Lower leg skin (tissue), 4 donors: ENCODE measurements around the gene FGF12. TPM values are rescaled to one million over a fixed set of nuclear protein-coding genes. Genes with fewer than 3 reads are reported as not detected.

Source experiments
- DNase-seq, 2 donors: peaks; one replicate each; pipeline ENCODE4 v3.0.0-alpha.2; 2019; ENCODE audit warnings: low spot score in 2 of 2
- H3K4me3 ChIP-seq: fragments of 200-600 bp; sonication (generic); 2 replicates; pipeline ENCODE4 v1.5.1; 2017; ENCODE audit warnings: mild to moderate bottlenecking, low read depth; ENCODE audit not compliant: poor library complexity, severe bottlenecking
- POLR2A ChIP-seq, 2 donors: fragments of 450-650 bp; IDR thresholded peaks; one replicate each; pipeline ENCODE4 v1.6.1; 2016 to 2017; ENCODE audit warnings: antibody characterized with exemption in 2 of 2, mild to moderate bottlenecking in 1 of 2, moderate library complexity in 1 of 2
- WGBS, 2 donors: methylation state at CpG; one replicate each; pipeline ENCODE4 v1.1.5; 2018; 5-methylcytosine and 5-hydroxymethylcytosine counted together
- intact Hi-C: fragments of 100-400 bp; cut with DNase I; formaldehyde crosslinking; loops from one replicate; pipeline ENCODE4 v1.15.0; 2023; ENCODE audit warnings: low total_unique reads
- total RNA-seq, 4 donors: library from RNA; depleted of rRNA; stranded (reverse); fragments of >200 nt; gene quantifications; one replicate each; pipeline ENCODE4 v1.1.0, GENCODE V29; 2016
- TF ChIP-seq, protein P1 (sequence below), 3 donors: fragments of 450-650 bp; IDR thresholded peaks; one replicate each; pipeline ENCODE4 v1.5.1; 2016; ENCODE audit warnings: antibody characterized with exemption in 3 of 3, mild to moderate bottlenecking in 3 of 3, moderate library complexity in 2 of 3

Gene FGF12
- total RNA-seq, 4 donors from 2014 or later: 0.05 to 0.45 (median 0.19) TPM; not detected in 1

- TF ChIP-seq POLR2A (IDR thresholded peaks at IDR 0.05): no peak
- TF ChIP-seq, protein P1, sequence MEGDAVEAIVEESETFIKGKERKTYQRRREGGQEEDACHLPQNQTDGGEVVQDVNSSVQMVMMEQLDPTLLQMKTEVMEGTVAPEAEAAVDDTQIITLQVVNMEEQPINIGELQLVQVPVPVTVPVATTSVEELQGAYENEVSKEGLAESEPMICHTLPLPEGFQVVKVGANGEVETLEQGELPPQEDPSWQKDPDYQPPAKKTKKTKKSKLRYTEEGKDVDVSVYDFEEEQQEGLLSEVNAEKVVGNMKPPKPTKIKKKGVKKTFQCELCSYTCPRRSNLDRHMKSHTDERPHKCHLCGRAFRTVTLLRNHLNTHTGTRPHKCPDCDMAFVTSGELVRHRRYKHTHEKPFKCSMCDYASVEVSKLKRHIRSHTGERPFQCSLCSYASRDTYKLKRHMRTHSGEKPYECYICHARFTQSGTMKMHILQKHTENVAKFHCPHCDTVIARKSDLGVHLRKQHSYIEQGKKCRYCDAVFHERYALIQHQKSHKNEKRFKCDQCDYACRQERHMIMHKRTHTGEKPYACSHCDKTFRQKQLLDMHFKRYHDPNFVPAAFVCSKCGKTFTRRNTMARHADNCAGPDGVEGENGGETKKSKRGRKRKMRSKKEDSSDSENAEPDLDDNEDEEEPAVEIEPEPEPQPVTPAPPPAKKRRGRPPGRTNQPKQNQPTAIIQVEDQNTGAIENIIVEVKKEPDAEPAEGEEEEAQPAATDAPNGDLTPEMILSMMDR (IDR thresholded peaks at IDR 0.05): no peak
- intact Hi-C loops: no loop called here
- WGBS, 2 donors: 71 to 79% methylated on average over 3 of the region's 3 CpGs
- no peak for DNase-seq
- H3K4me3 ChIP-seq: no peak overlapping the region
Observed at GRCh38 chr3:192501401-192501800, 225.9 kb downstream of the FGF12 start.

GRCh38 chr3:192496905-192497587, 230.3 kb downstream of the FGF12 start:
- H3K4me3 ChIP-seq: no peak overlapping the region
- intact Hi-C loops: no loop called here
- no peak for DNase-seq
- WGBS, 2 donors: 62 to 67% methylated on average over 7 of the region's 7 CpGs
- no peak for TF ChIP-seq POLR2A (IDR thresholded peaks at IDR 0.05)
- TF ChIP-seq, protein P1 (IDR thresholded peaks at IDR 0.05): no peak

DNA sequence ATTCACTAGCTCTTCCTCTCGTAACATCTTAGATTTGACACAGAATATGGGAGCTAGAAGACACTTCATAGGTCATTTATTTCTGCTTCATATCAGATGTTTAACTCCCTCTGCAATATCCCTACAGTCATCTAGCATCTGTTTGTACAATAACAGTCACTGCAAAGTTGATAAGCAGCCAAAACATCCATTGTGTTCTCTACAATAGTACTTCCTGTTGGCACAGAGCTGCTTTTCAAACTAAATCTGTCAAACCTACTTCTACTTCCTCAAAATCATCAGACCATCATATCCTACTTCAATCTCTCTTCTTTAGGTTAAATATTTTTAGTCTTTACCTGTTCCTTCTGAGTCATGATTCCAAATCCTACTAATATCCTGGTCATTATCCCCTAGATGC, 233.2 kb downstream of the FGF12 start:
- H3K4me3 ChIP-seq: no peak overlapping the region
- TF ChIP-seq, protein P1 (IDR thresholded peaks at IDR 0.05): no peak
- TF ChIP-seq POLR2A (IDR thresholded peaks at IDR 0.05): no peak
- intact Hi-C loops: no loop called here
- WGBS, 2 donors: 62 to 64% methylated on average over 1 of the region's 1 CpG
- DNase-seq: no peak

GRCh38 chr3:192490720-192491119, 236.6 kb downstream of the FGF12 start:
- 86 to 88% methylated on average over 4 of the region's 4 CpGs for WGBS, 2 donors
- intact Hi-C loops: no loop called here
- no peak for DNase-seq
- no peak overlapping the region for H3K4me3 ChIP-seq
- no peak for TF ChIP-seq POLR2A (IDR thresholded peaks at IDR 0.05)
- TF ChIP-seq, protein P1 (IDR thresholded peaks at IDR 0.05): no peak

- no peak overlapping the region for H3K4me3 ChIP-seq
- WGBS, 2 donors: 80 to 93% methylated on average over 2 of the region's 2 CpGs
- no peak for TF ChIP-seq POLR2A (IDR thresholded peaks at IDR 0.05)
- TF ChIP-seq, protein P1 (IDR thresholded peaks at IDR 0.05): no peak
- no peak for DNase-seq
- intact Hi-C loops: no loop called here
Observed at GRCh38 chr3:192489579-192489978, 237.8 kb downstream of the FGF12 start.

GRCh38 chr3:192487033-192487432, 240.3 kb downstream of the FGF12 start:
- intact Hi-C loops: no loop called here
- TF ChIP-seq, protein P1 (IDR thresholded peaks at IDR 0.05): no peak
- no peak for TF ChIP-seq POLR2A (IDR thresholded peaks at IDR 0.05)
- WGBS, 2 donors: 26 to 32% methylated on average over 3 of the region's 3 CpGs
- no peak overlapping the region for H3K4me3 ChIP-seq
- no peak for DNase-seq
